ENCODE data around the gene GALK1. TPM values are rescaled to one million over a fixed set of nuclear protein-coding genes. Genes with fewer than 3 reads are reported as not detected.

GALK1 gene
- total RNA-seq, 1 donor from 2014 or later: 18.4 TPM

GRCh38 chr17:75776386-75777295 is 11.6 kb upstream of the GALK1 start:
- H3K27ac ChIP-seq: peak overlapping the region; percentile 99
- H3K36me3 ChIP-seq: peaks cover 0 to 34% of the 10 kb centered on the region in 2 donors
- no peaks in the 10 kb centered on the region for H3K9me3 ChIP-seq
- TF ChIP-seq POLR2AphosphoS5 (IDR thresholded peaks at IDR 0.05; ENCODE audit: insufficient read depth in 1 of 2, low read depth in 1 of 2) (no peak), POLR2A (IDR thresholded peaks at IDR 0.05) (no peak), CTCF (IDR thresholded peaks at IDR 0.05) (no peak)
- peaks cover 53% of the 10 kb centered on the region for H3K4me1 ChIP-seq
- H3K27me3 ChIP-seq: no peaks in the 10 kb centered on the region
- peak overlapping the region; percentile 77 to 93 for H3K4me3 ChIP-seq
- no peak for DNase-seq (ENCODE audit: extremely low spot score in 2 of 2)
- intact Hi-C loops (cut with DNase I): loop anchor here (5.0 kb wide), 1 partner anchor 71 kb away; no protein-coding TSS in a partner anchor

- TF ChIP-seq POLR2AphosphoS5 (IDR thresholded peaks at IDR 0.05; ENCODE audit: insufficient read depth in 1 of 2, low read depth in 1 of 2) (no peak), POLR2A (IDR thresholded peaks at IDR 0.05) (no peak), CTCF (IDR thresholded peaks at IDR 0.05) (no peak)
- Histone ChIP-seq H3K9me3 (no peaks in the 10 kb centered on the region), H3K27me3 (no peaks in the 10 kb centered on the region), H3K27ac (peak overlapping the region; percentile 99), H3K36me3 (peaks cover 0 to 34% of the 10 kb centered on the region in 2 donors), H3K4me3 (no peak overlapping the region), H3K4me1 (peaks cover 42% of the 10 kb centered on the region)
- intact Hi-C loops (cut with DNase I): loop anchor here (5.0 kb wide), 1 partner anchor 72 kb away; no protein-coding TSS in a partner anchor
- DNase-seq (ENCODE audit: extremely low spot score in 2 of 2): no peak
These were observed 10.1 kb upstream of the GALK1 start for GRCh38 chr17:75774991-75775668.

DNA sequence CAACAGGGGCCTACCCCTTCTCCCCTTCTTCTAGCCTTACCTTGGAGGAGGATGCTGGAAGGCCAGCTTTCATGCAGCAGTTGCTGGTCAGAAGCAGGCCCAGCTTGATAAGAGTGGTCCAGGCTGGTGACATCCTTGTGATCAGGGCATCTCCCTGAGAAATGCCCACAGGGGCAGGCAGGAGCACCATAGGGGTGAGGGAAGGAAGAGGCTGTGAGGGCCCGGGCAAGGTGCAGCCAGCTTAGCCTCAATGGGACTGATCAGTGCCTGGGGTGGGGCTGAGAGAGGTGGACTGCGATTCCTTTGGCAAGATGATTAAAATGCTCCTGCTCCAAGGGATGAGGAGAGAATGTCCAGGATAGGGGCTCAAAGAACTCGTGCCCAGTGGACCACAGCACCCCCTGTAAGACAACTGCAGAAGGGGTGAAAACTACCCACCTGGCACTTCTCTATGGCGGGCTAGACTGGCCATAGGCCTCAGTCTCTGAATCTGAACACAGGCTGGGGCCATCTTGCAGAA is 9.5 kb upstream of the GALK1 start:
- no peak for DNase-seq (ENCODE audit: extremely low spot score in 2 of 2)
- H3K36me3 ChIP-seq: peaks cover 0 to 34% of the 10 kb centered on the region in 2 donors
- TF ChIP-seq POLR2AphosphoS5 (IDR thresholded peaks at IDR 0.05; ENCODE audit: insufficient read depth in 1 of 2, low read depth in 1 of 2) (no peak), POLR2A (IDR thresholded peaks at IDR 0.05) (no peak), CTCF (IDR thresholded peaks at IDR 0.05) (no peak)
- H3K27me3 ChIP-seq: no peaks in the 10 kb centered on the region
- no peak overlapping the region for H3K4me3 ChIP-seq
- H3K9me3 ChIP-seq: no peaks in the 10 kb centered on the region
- intact Hi-C loops (cut with DNase I): no loop called here
- H3K4me1 ChIP-seq: peaks cover 42% of the 10 kb centered on the region
- peak overlapping the region; percentile 99 for H3K27ac ChIP-seq

- intact Hi-C loops (cut with DNase I): no loop called here
- H3K36me3 ChIP-seq: peaks cover 0 to 33% of the 10 kb centered on the region in 2 donors
- TF ChIP-seq POLR2AphosphoS5 (IDR thresholded peaks at IDR 0.05; ENCODE audit: insufficient read depth in 1 of 2, low read depth in 1 of 2) (no peak), POLR2A (IDR thresholded peaks at IDR 0.05) (no peak), CTCF (IDR thresholded peaks at IDR 0.05) (no peak)
- H3K27me3 ChIP-seq: no peaks in the 10 kb centered on the region
- no peaks in the 10 kb centered on the region for H3K9me3 ChIP-seq
- H3K27ac ChIP-seq: no peak overlapping the region
- H3K4me3 ChIP-seq: no peak overlapping the region
- DNase-seq (ENCODE audit: extremely low spot score in 2 of 2): no peak
- H3K4me1 ChIP-seq: peaks cover 42% of the 10 kb centered on the region
These were observed 8.9 kb upstream of the GALK1 start for GRCh38 chr17:75773808-75774470.
